DOHH2 (cell line): ENCODE data around the gene DGKE.

Source experiments
- CTCF ChIP-seq: fragments of 200-600 bp; sonication (generic); IDR thresholded peaks from one replicate; pipeline ENCODE4 v1.5.1; 2014; ENCODE audit warnings: antibody characterized with exemption, mild to moderate bottlenecking, low read depth, low read length; ENCODE audit not compliant: poor library complexity, severe bottlenecking
- EZH2phosphoT487 ChIP-seq: fragments of 200-600 bp; sonication (generic); IDR thresholded peaks from 2 replicates; pipeline ENCODE4 v1.6.1; 2017; ENCODE audit warnings: borderline replicate concordance, mild to moderate bottlenecking, antibody characterized with exemption, low read length, moderate library complexity, mixed read lengths

- TF ChIP-seq CTCF: no peak
- TF ChIP-seq EZH2phosphoT487: no peak
Observed at GRCh38 chr17:56868716-56869115, 34.8 kb downstream of the DGKE start.
